Breast epithelium (tissue), 4 donors: ENCODE data around the gene KRTAP4-6. TPM values are rescaled to one million over a fixed set of nuclear protein-coding genes. Genes with fewer than 3 reads are reported as not detected.
A peak's percentile ranks its signal among the peaks of the same experiment; 100 is the strongest.
"Not testable (repeated sequence)": the region's sequence is repeated elsewhere in the genome, so short reads cannot be mapped to it uniquely, and the experiment has no call there.

Source experiments
- DNase-seq, 2 donors: peaks; one replicate each; pipeline ENCODE4 v3.0.0-alpha.2; 2019; ENCODE audit warnings: low spot score in 2 of 2
- H3K27ac ChIP-seq, 2 donors: fragments of 200-600 bp; sonication (generic) in 1 of 2; one replicate each; pipeline ENCODE4 v1.5.1; 2016 to 2019; ENCODE audit warnings: mild to moderate bottlenecking in 1 of 2
- H3K27me3 ChIP-seq, 2 donors: fragments of 200-600 bp; sonication (generic) in 1 of 2; one replicate each; pipeline versions ENCODE4 v1.5.1 to v1.6.0; 2017 to 2019; ENCODE audit warnings: control low read depth in 1 of 2, mild to moderate bottlenecking in 1 of 2
- H3K36me3 ChIP-seq: fragments of 200-600 bp; one replicate; pipeline ENCODE4 v1.5.1; 2019
- H3K4me1 ChIP-seq, 2 donors: fragments of 200-600 bp; sonication (generic); one replicate each; pipeline ENCODE4 v1.5.1; 2016 to 2019; ENCODE audit warnings: control low read depth in 1 of 2
- H3K4me3 ChIP-seq, 3 donors: fragments of 200-600 bp; sonication (generic); 1 replicate in 2 of 3; 2 replicates in 1 of 3; pipeline ENCODE4 v1.5.1; 2016 to 2019; ENCODE audit warnings: mild to moderate bottlenecking in 3 of 3, moderate library complexity in 2 of 3
- H3K9me3 ChIP-seq, 2 donors: fragments of 200-600 bp; sonication (generic) in 1 of 2; one replicate each; pipeline ENCODE4 v1.5.1; 2016 to 2019; ENCODE audit warnings: control low read depth in 1 of 2
- POLR2A ChIP-seq: fragments of 450-650 bp; IDR thresholded peaks from one replicate; pipeline ENCODE4 v1.6.1; 2016; ENCODE audit warnings: antibody characterized with exemption, mild to moderate bottlenecking, moderate library complexity
- POLR2AphosphoS5 ChIP-seq, 3 donors: sonication (generic); formaldehyde crosslinking; IDR thresholded peaks; one replicate each; pipeline ENCODE4 v1.6.1; 2017; ENCODE audit warnings: antibody characterized with exemption in 3 of 3
- intact Hi-C: fragments of 100-400 bp; cut with DNase I; formaldehyde crosslinking; loops from one replicate; pipeline ENCODE4 v1.15.1; 2023; ENCODE audit warnings: low total_unique reads
- total RNA-seq, 3 donors: library from RNA; depleted of rRNA; stranded (reverse); fragments of >200 nt; gene quantifications; one replicate each; pipeline ENCODE4 v1.1.0, GENCODE V29; 2016
- TF ChIP-seq, protein P1 (sequence below), 3 donors: fragments of 450-650 bp; IDR thresholded peaks; one replicate each; pipeline ENCODE4 v1.5.1; 2016 to 2017; ENCODE audit warnings: antibody characterized with exemption in 3 of 3, mild to moderate bottlenecking in 3 of 3, moderate library complexity in 3 of 3

The KRTAP4-6 gene
- total RNA-seq, 3 donors from 2014 or later = not detected

DNA sequence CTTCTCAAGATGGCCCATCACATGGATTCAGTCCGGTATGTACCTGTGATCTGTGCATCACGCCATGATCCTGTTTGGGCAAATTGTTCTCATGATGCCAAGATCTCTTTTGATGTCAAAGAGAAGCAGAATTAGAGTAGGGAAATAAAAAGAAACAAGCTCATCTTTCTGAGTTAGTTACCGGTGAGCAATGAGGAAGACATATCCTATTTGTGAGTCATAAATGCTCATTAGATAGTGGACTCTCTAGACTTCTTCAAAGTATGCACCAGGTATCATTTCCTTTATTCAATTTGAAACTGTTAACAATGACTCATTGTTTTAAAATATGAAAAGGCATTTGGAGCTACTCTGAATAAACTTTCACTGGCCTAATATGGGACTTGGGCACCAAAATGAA lies 8.4 kb downstream of the KRTAP4-6 start:
- DNase-seq = no peak
- Histone ChIP-seq H3K36me3 (no peaks in the 10 kb centered on the region), H3K27ac (peak overlapping the region in 1 of 2 donors; percentile 37), H3K9me3 (no peaks in the 10 kb centered on the region), H3K4me1 (no peaks in the 10 kb centered on the region), H3K27me3 (no peaks in the 10 kb centered on the region), H3K4me3 (no peak overlapping the region)
- intact Hi-C loops = no loop called here
- TF ChIP-seq POLR2A (no peak), POLR2AphosphoS5 (IDR thresholded peaks at IDR 0.05) (no peak)
- TF ChIP-seq, protein P1, sequence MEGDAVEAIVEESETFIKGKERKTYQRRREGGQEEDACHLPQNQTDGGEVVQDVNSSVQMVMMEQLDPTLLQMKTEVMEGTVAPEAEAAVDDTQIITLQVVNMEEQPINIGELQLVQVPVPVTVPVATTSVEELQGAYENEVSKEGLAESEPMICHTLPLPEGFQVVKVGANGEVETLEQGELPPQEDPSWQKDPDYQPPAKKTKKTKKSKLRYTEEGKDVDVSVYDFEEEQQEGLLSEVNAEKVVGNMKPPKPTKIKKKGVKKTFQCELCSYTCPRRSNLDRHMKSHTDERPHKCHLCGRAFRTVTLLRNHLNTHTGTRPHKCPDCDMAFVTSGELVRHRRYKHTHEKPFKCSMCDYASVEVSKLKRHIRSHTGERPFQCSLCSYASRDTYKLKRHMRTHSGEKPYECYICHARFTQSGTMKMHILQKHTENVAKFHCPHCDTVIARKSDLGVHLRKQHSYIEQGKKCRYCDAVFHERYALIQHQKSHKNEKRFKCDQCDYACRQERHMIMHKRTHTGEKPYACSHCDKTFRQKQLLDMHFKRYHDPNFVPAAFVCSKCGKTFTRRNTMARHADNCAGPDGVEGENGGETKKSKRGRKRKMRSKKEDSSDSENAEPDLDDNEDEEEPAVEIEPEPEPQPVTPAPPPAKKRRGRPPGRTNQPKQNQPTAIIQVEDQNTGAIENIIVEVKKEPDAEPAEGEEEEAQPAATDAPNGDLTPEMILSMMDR (IDR thresholded peaks at IDR 0.05) = no peak

DNA sequence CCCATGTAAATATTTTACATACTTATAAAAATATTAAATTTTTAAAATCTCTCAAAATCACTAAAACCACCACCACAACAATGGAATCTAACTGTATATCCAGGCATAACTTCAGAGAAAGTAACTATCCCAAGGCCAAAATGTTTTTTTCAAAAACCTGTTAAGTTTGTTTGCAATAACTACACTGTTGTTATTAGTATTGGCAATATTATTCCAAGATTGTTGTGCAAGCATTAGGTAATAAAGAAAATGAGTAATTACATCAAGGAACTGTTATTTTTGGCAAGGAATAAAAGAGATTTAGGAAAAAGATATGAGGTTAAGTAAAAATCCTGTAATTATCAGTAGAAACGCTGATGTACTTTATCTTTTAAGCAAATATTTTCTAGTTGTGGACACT lies 13.0 kb downstream of the KRTAP4-6 start:
- Histone ChIP-seq H3K27me3 (no peaks in the 10 kb centered on the region), H3K9me3 (no peaks in the 10 kb centered on the region), H3K27ac (no peak overlapping the region), H3K36me3 (no peaks in the 10 kb centered on the region), H3K4me3 (no peak overlapping the region), H3K4me1 (no peaks in the 10 kb centered on the region)
- intact Hi-C loops = no loop called here
- TF ChIP-seq, protein P1 (IDR thresholded peaks at IDR 0.05) = no peak
- TF ChIP-seq POLR2AphosphoS5 (IDR thresholded peaks at IDR 0.05) (no peak), POLR2A (no peak)
- no peak for DNase-seq

DNA sequence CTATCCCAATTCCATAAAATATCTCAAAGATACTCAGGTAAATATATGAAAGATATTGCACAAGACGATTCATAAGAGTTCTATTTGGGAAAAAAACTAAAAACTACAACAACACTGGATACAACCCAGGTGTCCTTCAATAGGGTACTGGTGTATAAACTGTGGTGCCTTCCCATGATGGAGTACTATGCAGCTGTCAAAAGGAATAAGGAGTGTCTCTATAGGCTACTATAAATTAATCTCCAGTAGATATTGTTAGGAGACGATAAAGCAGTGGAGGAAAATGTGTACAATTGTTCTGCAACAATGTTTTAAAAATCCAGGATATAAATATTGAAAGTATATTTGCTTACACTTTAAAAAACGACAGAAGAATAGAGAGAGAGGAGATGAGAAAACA lies 13.9 kb downstream of the KRTAP4-6 start:
- Histone ChIP-seq H3K4me1 (no peaks in the 10 kb centered on the region), H3K9me3 (no peaks in the 10 kb centered on the region), H3K27me3 (no peaks in the 10 kb centered on the region), H3K4me3 (no peak overlapping the region), H3K36me3 (no peaks in the 10 kb centered on the region), H3K27ac (no peak overlapping the region)
- intact Hi-C loops = no loop called here
- no peak for DNase-seq
- TF ChIP-seq POLR2A = no peak
- no peak for TF ChIP-seq POLR2AphosphoS5 (IDR thresholded peaks at IDR 0.05)
- TF ChIP-seq, protein P1 (IDR thresholded peaks at IDR 0.05) = no peak

DNA sequence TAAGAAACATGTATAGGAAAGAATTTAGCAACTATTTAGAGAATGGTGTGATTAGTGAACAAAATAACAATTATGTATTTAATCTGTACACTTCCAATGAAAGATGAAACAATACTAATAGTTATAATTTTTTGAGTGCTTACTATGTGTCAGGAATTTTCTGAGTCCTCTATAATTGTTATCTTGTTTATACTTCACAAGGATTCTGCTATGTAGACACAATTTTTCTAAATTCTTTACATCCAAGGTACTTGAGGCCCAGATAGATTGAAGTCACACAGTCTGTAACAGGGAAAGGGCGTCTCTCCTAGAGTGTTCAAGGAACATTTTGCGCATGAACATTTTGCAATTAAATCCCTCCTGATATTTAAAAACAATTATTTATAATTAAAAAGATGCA lies 15.3 kb downstream of the KRTAP4-6 start:
- Histone ChIP-seq H3K9me3 (no peaks in the 10 kb centered on the region), H3K27me3 (no peaks in the 10 kb centered on the region), H3K4me3 (no peak overlapping the region), H3K27ac (no peak overlapping the region), H3K4me1 (no peaks in the 10 kb centered on the region), H3K36me3 (no peaks in the 10 kb centered on the region)
- TF ChIP-seq POLR2AphosphoS5 (IDR thresholded peaks at IDR 0.05) = no peak
- intact Hi-C loops = no loop called here
- DNase-seq = no peak

DNA sequence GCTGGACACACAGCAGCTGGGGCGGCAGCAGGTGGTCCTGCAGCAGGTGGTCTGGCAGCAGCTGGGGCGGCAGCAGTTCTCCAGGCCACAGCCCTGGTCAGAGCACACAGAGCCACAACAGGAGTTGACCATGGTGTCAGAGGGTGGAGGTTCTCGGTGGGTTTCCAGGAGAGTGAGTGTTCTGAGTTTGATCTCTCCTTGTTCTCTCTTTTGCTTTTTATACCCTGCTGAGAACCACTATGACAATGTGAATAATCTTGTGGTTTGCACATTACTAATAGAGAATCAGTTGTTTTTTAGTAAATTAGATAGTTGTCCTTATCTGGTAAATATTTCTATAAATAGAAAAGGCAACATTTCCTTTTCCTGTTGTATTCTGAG lies 16.4 kb downstream of the KRTAP4-6 start, which contains the start of gene KRTAP4-12:
KRTAP4-12 (minus strand) TSS at position 192 of the 381 bp plus-strand sequence; CDS start at position 132, 60 bp downstream.
- DNase-seq, H3K27me3 ChIP-seq, intact Hi-C loops, H3K36me3 ChIP-seq, H3K4me1 ChIP-seq, H3K9me3 ChIP-seq, H3K27ac ChIP-seq, H3K4me3 ChIP-seq: not testable (repeated sequence)

DNA sequence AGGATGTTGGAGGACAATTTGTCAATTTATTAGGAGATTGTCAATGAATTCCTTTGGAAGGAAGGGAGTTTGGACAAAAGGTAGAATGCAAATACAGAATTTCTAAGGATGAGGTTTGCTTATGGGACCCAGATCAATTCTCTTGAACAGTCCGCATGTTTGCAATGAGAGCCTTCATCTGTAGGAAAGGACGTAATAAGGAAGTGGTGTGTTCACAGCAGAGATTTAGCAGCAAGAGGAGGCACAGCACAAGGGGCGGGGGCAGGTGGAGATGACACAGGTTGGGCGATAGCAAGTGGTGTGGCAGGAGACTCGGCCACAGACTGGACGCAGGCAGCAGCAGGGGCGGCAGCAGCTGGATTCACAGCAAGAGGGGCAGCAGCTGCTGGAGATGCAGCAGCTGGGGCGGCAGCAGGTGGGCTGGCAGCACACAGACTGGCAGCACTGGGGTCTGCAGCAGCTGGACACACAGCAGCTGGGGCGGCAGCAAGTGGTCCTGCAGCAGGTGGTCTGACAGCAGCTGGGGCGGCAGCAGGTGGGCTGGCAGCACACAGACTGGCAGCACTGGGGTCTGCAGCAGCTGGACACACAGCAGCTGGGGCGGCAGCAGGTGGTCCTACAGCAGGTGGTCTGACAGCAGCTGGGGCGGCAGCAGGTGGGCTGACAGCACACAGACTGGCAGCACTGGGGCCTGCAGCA lies 16.9 kb downstream of the KRTAP4-6 start:
- H3K36me3 ChIP-seq, DNase-seq, H3K4me3 ChIP-seq, intact Hi-C loops, H3K27me3 ChIP-seq, H3K27ac ChIP-seq, H3K4me1 ChIP-seq, H3K9me3 ChIP-seq: not testable (repeated sequence)

DNA sequence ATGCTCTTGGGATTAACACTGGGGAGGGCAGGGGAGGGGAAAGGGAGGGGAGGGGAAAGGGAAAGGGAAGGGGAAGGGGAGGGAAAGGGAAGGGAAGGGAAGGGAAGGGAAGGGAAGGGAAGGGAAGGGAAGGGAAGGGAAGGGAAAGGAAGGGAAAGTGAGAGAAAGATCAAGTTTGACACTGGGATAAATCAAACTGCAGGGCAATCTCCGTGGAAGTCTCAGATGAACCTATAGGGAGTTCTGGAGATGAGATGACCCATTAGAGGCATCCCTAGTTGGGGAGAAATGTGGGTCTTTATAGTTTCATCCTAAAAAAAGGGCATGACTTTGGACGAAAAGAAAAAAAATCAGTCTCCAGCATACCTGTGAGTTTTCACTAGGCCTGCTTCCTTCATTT lies 18.6 kb downstream of the KRTAP4-6 start:
- no peaks in the 10 kb centered on the region for H3K36me3 ChIP-seq
- no peaks in the 10 kb centered on the region for H3K27me3 ChIP-seq
- intact Hi-C loops = no loop called here
- no peak overlapping the region for H3K4me3 ChIP-seq
- TF ChIP-seq POLR2AphosphoS5 (IDR thresholded peaks at IDR 0.05) = no peak
- no peak for TF ChIP-seq POLR2A
- TF ChIP-seq, protein P1 (IDR thresholded peaks at IDR 0.05) = no peak
- no peaks in the 10 kb centered on the region for H3K9me3 ChIP-seq
- no peaks in the 10 kb centered on the region for H3K4me1 ChIP-seq
- DNase-seq = no peak
- H3K27ac ChIP-seq = no peak overlapping the region

DNA sequence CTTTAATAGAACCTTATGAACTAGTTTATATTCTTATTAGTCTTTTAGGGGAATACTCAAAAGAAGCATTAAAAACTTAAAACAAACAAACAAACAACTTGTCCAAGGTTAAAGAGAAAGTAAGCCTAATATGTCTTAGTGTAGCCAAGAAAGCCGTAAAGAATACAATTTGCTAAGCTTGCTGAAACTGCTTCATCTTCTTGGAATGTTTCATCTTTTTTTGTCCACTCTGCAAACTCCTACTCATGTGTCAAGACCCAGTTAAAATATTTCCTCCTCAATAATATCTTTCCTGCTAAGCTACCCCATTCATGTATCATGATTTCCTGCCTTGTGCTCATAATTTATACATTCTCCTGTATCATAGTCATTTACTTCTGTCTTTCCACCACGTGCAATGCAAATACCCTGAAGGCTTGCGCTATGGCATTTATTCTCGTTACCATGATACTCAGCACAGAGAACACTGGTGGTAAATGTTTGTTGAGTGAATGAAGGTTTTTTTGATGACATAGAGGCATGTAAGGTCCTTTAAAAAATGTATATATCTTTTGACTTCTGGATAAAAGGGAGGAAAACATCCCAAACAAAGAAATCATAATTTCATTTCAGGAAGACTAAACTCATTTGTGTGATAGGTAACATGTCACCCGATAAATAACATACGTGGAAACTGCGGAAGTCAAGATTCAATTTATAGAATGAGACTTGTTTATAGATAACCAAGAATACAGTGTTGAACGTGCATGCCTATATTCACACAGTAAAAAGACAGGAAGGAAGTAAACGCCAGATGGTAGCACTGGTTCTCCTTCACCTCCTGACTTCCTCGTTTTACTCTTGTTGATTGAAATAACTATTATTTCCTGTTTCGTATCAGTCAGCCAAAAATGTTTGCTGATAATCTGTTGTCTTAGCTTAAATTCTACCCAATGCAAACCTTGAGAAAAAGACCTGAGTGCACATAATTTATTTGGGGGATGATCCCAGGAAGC lies 20.4 kb downstream of the KRTAP4-6 start:
- DNase-seq, H3K36me3 ChIP-seq, H3K27ac ChIP-seq, H3K4me3 ChIP-seq, H3K9me3 ChIP-seq, H3K27me3 ChIP-seq, H3K4me1 ChIP-seq, intact Hi-C loops: not testable (repeated sequence)
